Measurements from ENCODE around the gene DLL3. TPM values are rescaled to one million over a fixed set of nuclear protein-coding genes. Genes with fewer than 3 reads are reported as not detected.

Gene DLL3
- total and polyA plus RNA-seq, 9 donors: 0.09 to 0.27 (median 0.22) TPM; not detected in 1

- Histone ChIP-seq H3K4me1 (ENCODE audit: control insufficient read depth, insufficient read depth, low read length) (peaks cover 18% of the 10 kb centered on the region), H3K9me3 (replicated peaks; ENCODE audit: control insufficient read depth, low read depth, low read length) (no peaks in the 10 kb centered on the region), H3K27me3 (ENCODE audit: control insufficient read depth, insufficient read depth, low read length) (peaks cover 86% of the 10 kb centered on the region), H3K4me3 (ENCODE audit: low read length) (no peak overlapping the region), H3K27ac (ENCODE audit: low read length) (no peak overlapping the region), H3K36me3 (ENCODE audit: control insufficient read depth, insufficient read depth, low read length) (no peaks in the 10 kb centered on the region)
- no peak for DNase-seq
- 24% methylated on average over 2 of the region's 4 CpGs for WGBS (ENCODE audit: insufficient coverage)
Measured at GRCh38 chr19:39500543-39500942, 1.8 kb downstream of the DLL3 start.

- H3K27me3 ChIP-seq (ENCODE audit: control insufficient read depth, insufficient read depth, low read length): peaks cover 85% of the 10 kb centered on the region
Measured at GRCh38 chr19:39501340-39501739, 2.6 kb downstream of the DLL3 start.

GRCh38 chr19:39502640-39503417 lies 4.1 kb downstream of the DLL3 start:
- no peaks in the 10 kb centered on the region for H3K9me3 ChIP-seq (replicated peaks; ENCODE audit: control insufficient read depth, low read depth, low read length)
- no peak overlapping the region for H3K4me3 ChIP-seq (ENCODE audit: low read length)
- WGBS (ENCODE audit: insufficient coverage): 11% methylated on average over 69 of the region's 69 CpGs
- H3K4me1 ChIP-seq (ENCODE audit: control insufficient read depth, insufficient read depth, low read length): peaks cover 23% of the 10 kb centered on the region
- no peaks in the 10 kb centered on the region for H3K36me3 ChIP-seq (ENCODE audit: control insufficient read depth, insufficient read depth, low read length)
- peak; percentile 88 for DNase-seq
- peaks cover 84% of the 10 kb centered on the region for H3K27me3 ChIP-seq (ENCODE audit: control insufficient read depth, insufficient read depth, low read length)
- H3K27ac ChIP-seq (ENCODE audit: low read length): no peak overlapping the region

More at GRCh38 chr19:39501340-39501739, 2.6 kb downstream of the DLL3 start:
- Histone ChIP-seq H3K4me1 (ENCODE audit: control insufficient read depth, insufficient read depth, low read length) (peaks cover 18% of the 10 kb centered on the region), H3K27ac (ENCODE audit: low read length) (no peak overlapping the region), H3K9me3 (replicated peaks; ENCODE audit: control insufficient read depth, low read depth, low read length) (no peaks in the 10 kb centered on the region), H3K36me3 (ENCODE audit: control insufficient read depth, insufficient read depth, low read length) (no peaks in the 10 kb centered on the region), H3K4me3 (ENCODE audit: low read length) (no peak overlapping the region)
- WGBS (ENCODE audit: insufficient coverage): 72% methylated on average over 4 of the region's 5 CpGs
- DNase-seq: no peak

- Histone ChIP-seq H3K4me3 (ENCODE audit: low read length) (no peak overlapping the region), H3K27ac (ENCODE audit: low read length) (no peak overlapping the region), H3K36me3 (ENCODE audit: control insufficient read depth, insufficient read depth, low read length) (no peaks in the 10 kb centered on the region), H3K4me1 (ENCODE audit: control insufficient read depth, insufficient read depth, low read length) (peaks cover 14% of the 10 kb centered on the region), H3K9me3 (replicated peaks; ENCODE audit: control insufficient read depth, low read depth, low read length) (no peaks in the 10 kb centered on the region), H3K27me3 (ENCODE audit: control insufficient read depth, insufficient read depth, low read length) (peaks cover 66% of the 10 kb centered on the region)
- no peak for DNase-seq
- WGBS (ENCODE audit: insufficient coverage): 57% methylated on average over 2 of the region's 7 CpGs
Measured at GRCh38 chr19:39506598-39506943, 7.8 kb downstream of the DLL3 start.

GRCh38 chr19:39506944-39507714 lies 8.4 kb downstream of the DLL3 start:
- DNase-seq: peak; percentile 74
- 2% methylated on average over 91 of the region's 96 CpGs for WGBS (ENCODE audit: insufficient coverage)

GRCh38 chr19:39507715-39508364 lies 9.1 kb downstream of the DLL3 start:
- DNase-seq: no peak
- Histone ChIP-seq H3K4me3 (ENCODE audit: low read length) (peak overlapping the region; percentile 31), H3K9me3 (replicated peaks; ENCODE audit: control insufficient read depth, low read depth, low read length) (no peaks in the 10 kb centered on the region), H3K4me1 (ENCODE audit: control insufficient read depth, insufficient read depth, low read length) (peaks cover 14% of the 10 kb centered on the region), H3K36me3 (ENCODE audit: control insufficient read depth, insufficient read depth, low read length) (no peaks in the 10 kb centered on the region), H3K27ac (ENCODE audit: low read length) (no peak overlapping the region), H3K27me3 (ENCODE audit: control insufficient read depth, insufficient read depth, low read length) (peaks cover 72% of the 10 kb centered on the region)
- 64% methylated on average over 6 of the region's 24 CpGs for WGBS (ENCODE audit: insufficient coverage)

More at GRCh38 chr19:39506944-39507714, 8.4 kb downstream of the DLL3 start:
- no peak overlapping the region for H3K27ac ChIP-seq (ENCODE audit: low read length)
- no peaks in the 10 kb centered on the region for H3K9me3 ChIP-seq (replicated peaks; ENCODE audit: control insufficient read depth, low read depth, low read length)
- peaks cover 14% of the 10 kb centered on the region for H3K4me1 ChIP-seq (ENCODE audit: control insufficient read depth, insufficient read depth, low read length)
- no peaks in the 10 kb centered on the region for H3K36me3 ChIP-seq (ENCODE audit: control insufficient read depth, insufficient read depth, low read length)
- H3K27me3 ChIP-seq (ENCODE audit: control insufficient read depth, insufficient read depth, low read length): peaks cover 69% of the 10 kb centered on the region
- peak overlapping the region; percentile 31 for H3K4me3 ChIP-seq (ENCODE audit: low read length)

- 87% methylated on average over 6 of the region's 9 CpGs for WGBS (ENCODE audit: insufficient coverage)
- Histone ChIP-seq H3K36me3 (ENCODE audit: control insufficient read depth, insufficient read depth, low read length) (no peaks in the 10 kb centered on the region), H3K4me1 (ENCODE audit: control insufficient read depth, insufficient read depth, low read length) (peaks cover 10% of the 10 kb centered on the region), H3K27me3 (ENCODE audit: control insufficient read depth, insufficient read depth, low read length) (peaks cover 72% of the 10 kb centered on the region), H3K9me3 (replicated peaks; ENCODE audit: control insufficient read depth, low read depth, low read length) (no peaks in the 10 kb centered on the region), H3K27ac (ENCODE audit: low read length) (no peak overlapping the region), H3K4me3 (ENCODE audit: low read length) (no peak overlapping the region)
- no peak for DNase-seq
Measured at GRCh38 chr19:39508629-39509028, 9.9 kb downstream of the DLL3 start.

GRCh38 chr19:39509233-39509632 lies 10.5 kb downstream of the DLL3 start:
- H3K36me3 ChIP-seq (ENCODE audit: control insufficient read depth, insufficient read depth, low read length): no peaks in the 10 kb centered on the region
- DNase-seq: no peak
- WGBS (ENCODE audit: insufficient coverage): no CpG with 5 or more reads among the region's 2 CpGs
- no peak overlapping the region for H3K4me3 ChIP-seq (ENCODE audit: low read length)
- no peak overlapping the region for H3K27ac ChIP-seq (ENCODE audit: low read length)
- no peaks in the 10 kb centered on the region for H3K9me3 ChIP-seq (replicated peaks; ENCODE audit: control insufficient read depth, low read depth, low read length)
- H3K4me1 ChIP-seq (ENCODE audit: control insufficient read depth, insufficient read depth, low read length): peaks cover 10% of the 10 kb centered on the region
- peaks cover 72% of the 10 kb centered on the region for H3K27me3 ChIP-seq (ENCODE audit: control insufficient read depth, insufficient read depth, low read length)

GRCh38 chr19:39512988-39513387 lies 14.2 kb downstream of the DLL3 start:
- Histone ChIP-seq H3K27me3 (ENCODE audit: control insufficient read depth, insufficient read depth, low read length) (peaks cover 75% of the 10 kb centered on the region), H3K4me1 (ENCODE audit: control insufficient read depth, insufficient read depth, low read length) (peaks cover 13% of the 10 kb centered on the region), H3K27ac (ENCODE audit: low read length) (no peak overlapping the region), H3K9me3 (replicated peaks; ENCODE audit: control insufficient read depth, low read depth, low read length) (no peaks in the 10 kb centered on the region), H3K36me3 (ENCODE audit: control insufficient read depth, insufficient read depth, low read length) (no peaks in the 10 kb centered on the region), H3K4me3 (ENCODE audit: low read length) (no peak overlapping the region)
- WGBS (ENCODE audit: insufficient coverage): no CpG with 5 or more reads among the region's 2 CpGs
- no peak for DNase-seq

Data from muscle of leg (tissue), 11 donors.